ENCODE results near the gene PSMA5.

DNA sequence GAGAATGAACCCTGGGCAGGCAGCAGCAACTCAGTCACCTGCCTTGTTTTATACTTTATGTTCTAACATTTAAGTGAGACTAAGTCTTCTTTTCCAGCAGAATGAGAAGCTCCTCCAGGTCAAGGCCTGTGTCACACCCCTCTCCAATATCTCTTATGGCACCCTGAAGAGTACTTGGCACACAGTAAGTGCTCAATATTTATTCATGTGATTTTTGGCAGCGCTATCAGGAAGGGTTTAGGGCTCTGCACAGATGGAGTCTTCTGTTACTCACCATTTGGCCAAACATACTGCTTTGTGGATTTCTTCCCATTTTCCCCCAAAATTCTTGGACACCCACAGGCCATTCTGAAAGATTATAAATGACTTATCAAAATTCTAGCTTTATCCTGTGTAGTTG lies 75.6 kb downstream of the PSMA5 start:
- TF ChIP-seq, protein P1, sequence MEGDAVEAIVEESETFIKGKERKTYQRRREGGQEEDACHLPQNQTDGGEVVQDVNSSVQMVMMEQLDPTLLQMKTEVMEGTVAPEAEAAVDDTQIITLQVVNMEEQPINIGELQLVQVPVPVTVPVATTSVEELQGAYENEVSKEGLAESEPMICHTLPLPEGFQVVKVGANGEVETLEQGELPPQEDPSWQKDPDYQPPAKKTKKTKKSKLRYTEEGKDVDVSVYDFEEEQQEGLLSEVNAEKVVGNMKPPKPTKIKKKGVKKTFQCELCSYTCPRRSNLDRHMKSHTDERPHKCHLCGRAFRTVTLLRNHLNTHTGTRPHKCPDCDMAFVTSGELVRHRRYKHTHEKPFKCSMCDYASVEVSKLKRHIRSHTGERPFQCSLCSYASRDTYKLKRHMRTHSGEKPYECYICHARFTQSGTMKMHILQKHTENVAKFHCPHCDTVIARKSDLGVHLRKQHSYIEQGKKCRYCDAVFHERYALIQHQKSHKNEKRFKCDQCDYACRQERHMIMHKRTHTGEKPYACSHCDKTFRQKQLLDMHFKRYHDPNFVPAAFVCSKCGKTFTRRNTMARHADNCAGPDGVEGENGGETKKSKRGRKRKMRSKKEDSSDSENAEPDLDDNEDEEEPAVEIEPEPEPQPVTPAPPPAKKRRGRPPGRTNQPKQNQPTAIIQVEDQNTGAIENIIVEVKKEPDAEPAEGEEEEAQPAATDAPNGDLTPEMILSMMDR (IDR thresholded peaks at IDR 0.05) = no peak
- no peak for TF ChIP-seq POLR2A (IDR thresholded peaks at IDR 0.05)

All from thyroid gland (tissue), 4 donors.